ENCODE data around the gene FAM210B. TPM values are rescaled to one million over a fixed set of nuclear protein-coding genes. Genes with fewer than 3 reads are reported as not detected.

Gene FAM210B, protein sequence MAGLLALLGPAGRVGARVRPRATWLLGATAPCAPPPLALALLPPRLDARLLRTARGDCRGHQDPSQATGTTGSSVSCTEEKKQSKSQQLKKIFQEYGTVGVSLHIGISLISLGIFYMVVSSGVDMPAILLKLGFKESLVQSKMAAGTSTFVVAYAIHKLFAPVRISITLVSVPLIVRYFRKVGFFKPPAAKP
- 10 to 100 TPM; 30.8 to 41.5 (median 38.8) TPM for total RNA-seq

GRCh38 chr20:56358600-56359211 is at the start of gene FAM210B:
TSS of gene FAM210B (plus strand) at chr20:56358974. CDS start at chr20:56359006, 32 bp downstream.
- WGBS, 2 donors, result 3 to 9% methylated on average over 4 to 11 of the region's 63 CpGs
- Histone ChIP-seq H3K36me3 (no peaks in the 10 kb centered on the region), H3K4me3 (replicated peaks in 1 of 3) (peak within 1 kb of the TSS; percentile 73 to 95 (median 93)), H3K27ac (peak within 1 kb of the TSS; percentile 39 to 52 (median 51)), H3K9me3 (no peaks in the 10 kb centered on the region), H3K27me3 (no peaks in the 10 kb centered on the region), H3K4me1 (peaks cover 12 to 14% of the 10 kb centered on the region in 2 donors)
- DNase-seq, result peak; percentile 88 to 89
- TF ChIP-seq CTCF (IDR thresholded peaks at IDR 0.05) (no peak), POLR2A (IDR thresholded peaks at IDR 0.05) (peak in 1 of 2 donors; percentile 60)
- intact Hi-C loops (cut with DNase I), result no loop called here

GRCh38 chr20:56316051-56316450 is 42.7 kb upstream of the FAM210B start:
- no peaks in the 10 kb centered on the region for H3K4me1 ChIP-seq
- H3K36me3 ChIP-seq, result no peaks in the 10 kb centered on the region
- H3K9me3 ChIP-seq, result no peaks in the 10 kb centered on the region
- H3K27me3 ChIP-seq, result no peaks in the 10 kb centered on the region
- no peak for TF ChIP-seq POLR2A (IDR thresholded peaks at IDR 0.05)
- TF ChIP-seq CTCF (IDR thresholded peaks at IDR 0.05), result no peak
- DNase-seq, result no peak
- intact Hi-C loops (cut with DNase I), result no loop called here
- H3K27ac ChIP-seq, result no peak overlapping the region
- 41 to 75% methylated on average over 6 to 8 of the region's 8 CpGs for WGBS, 2 donors
- H3K4me3 ChIP-seq (replicated peaks in 1 of 3), result no peak overlapping the region

- no peaks in the 10 kb centered on the region for H3K36me3 ChIP-seq
- TF ChIP-seq POLR2A (IDR thresholded peaks at IDR 0.05), result no peak
- TF ChIP-seq CTCF (IDR thresholded peaks at IDR 0.05), result no peak
- intact Hi-C loops (cut with DNase I), result no loop called here
- H3K9me3 ChIP-seq, result no peaks in the 10 kb centered on the region
- 75 to 93% methylated on average over 2 to 3 of the region's 3 CpGs for WGBS, 2 donors
- DNase-seq, result no peak
- no peak overlapping the region for H3K4me3 ChIP-seq (replicated peaks in 1 of 3)
- no peak overlapping the region for H3K27ac ChIP-seq
- H3K4me1 ChIP-seq, result no peaks in the 10 kb centered on the region
- H3K27me3 ChIP-seq, result no peaks in the 10 kb centered on the region
Measured at GRCh38 chr20:56316483-56316882, 42.3 kb upstream of the FAM210B start.

- DNase-seq, result no peak
- TF ChIP-seq CTCF (IDR thresholded peaks at IDR 0.05), result no peak
- TF ChIP-seq POLR2A (IDR thresholded peaks at IDR 0.05), result no peak
- Histone ChIP-seq H3K27me3 (no peaks in the 10 kb centered on the region), H3K4me1 (no peaks in the 10 kb centered on the region), H3K27ac (no peak overlapping the region), H3K36me3 (no peaks in the 10 kb centered on the region), H3K4me3 (replicated peaks in 1 of 3) (no peak overlapping the region), H3K9me3 (no peaks in the 10 kb centered on the region)
- 46 to 58% methylated on average over 4 of the region's 4 CpGs for WGBS, 2 donors
- intact Hi-C loops (cut with DNase I), result no loop called here
Measured at GRCh38 chr20:56322681-56323080, 36.1 kb upstream of the FAM210B start.

DNA sequence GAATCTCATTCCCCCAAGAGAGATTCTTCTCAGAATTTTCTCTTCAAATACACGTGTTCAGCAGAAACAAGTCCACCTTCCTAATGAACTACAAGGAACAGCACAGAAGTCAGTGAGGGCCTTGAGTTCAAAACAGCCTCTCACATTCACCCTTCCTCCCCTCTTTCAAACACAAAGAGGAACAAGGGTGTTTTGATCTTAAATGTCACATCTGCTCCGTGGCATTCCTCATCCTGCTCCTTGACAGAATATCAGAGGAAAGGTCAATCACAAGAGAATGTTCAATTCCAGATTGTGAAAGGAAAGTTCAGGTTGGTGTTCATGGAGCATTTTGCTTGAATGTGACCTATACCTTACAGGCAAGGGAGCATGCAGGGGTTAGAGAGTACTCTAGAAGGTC is 35.6 kb upstream of the FAM210B start:
- DNase-seq, result no peak
- Histone ChIP-seq H3K27me3 (no peaks in the 10 kb centered on the region), H3K4me3 (replicated peaks in 1 of 3) (no peak overlapping the region), H3K36me3 (no peaks in the 10 kb centered on the region), H3K4me1 (no peaks in the 10 kb centered on the region), H3K27ac (no peak overlapping the region), H3K9me3 (no peaks in the 10 kb centered on the region)
- TF ChIP-seq POLR2A (IDR thresholded peaks at IDR 0.05), result no peak
- no peak for TF ChIP-seq CTCF (IDR thresholded peaks at IDR 0.05)
- WGBS, 2 donors, result 27 to 52% methylated on average over 2 of the region's 2 CpGs
- intact Hi-C loops (cut with DNase I), result no loop called here

Data from thyroid gland (tissue), 4 donors.